Right lobe of liver (tissue), 4 donors: Measurements from ENCODE around the gene BACH2.

Source experiments
- CTCF ChIP-seq, 4 donors: fragments of 200-600 bp in 3 of 4; fragments of 450-650 bp in 1 of 4; IDR thresholded peaks; one replicate each; pipeline versions ENCODE4 v1.5.1 to v1.8.0; 2016 to 2022; ENCODE audit warnings: antibody characterized with exemption in 4 of 4, mild to moderate bottlenecking in 2 of 4
- POLR2A ChIP-seq: fragments of 450-650 bp; IDR thresholded peaks from one replicate; pipeline ENCODE4 v1.6.1; 2017; ENCODE audit warnings: antibody characterized with exemption, mild to moderate bottlenecking
- donor health status: DM: no; HTN: no; CAD: no.
- donor health status: DM: no; HTN: no; CAD: no.
- donor health status: DM: no; HTN: yes; CAD: no.

- no peak for TF ChIP-seq CTCF (IDR thresholded peaks at IDR 0.05)
- no peak for TF ChIP-seq POLR2A
Measured at GRCh38 chr6:89978749-89979145, 317.9 kb downstream of the BACH2 start.
